GM23338 (cell line): ENCODE data around the gene CDC25B. TPM values are rescaled to one million over a fixed set of nuclear protein-coding genes. Genes with fewer than 3 reads are reported as not detected.

Source experiments
- ATAC-seq: fragments of 200-7000 bp; cut with Tn5 transposase; 3 replicates; pipeline ENCODE4 v1.9.1; 2020
- DNase-seq: peaks from one replicate; pipeline ENCODE4 v3.0.0-alpha.2; 2015; ENCODE audit warnings: low spot score
- H2AFZ ChIP-seq: fragments of 200-600 bp; sonication (generic); 2 replicates; pipeline ENCODE4 v1.8.0; 2016; ENCODE audit warnings: antibody characterized with exemption, mild to moderate bottlenecking, moderate library complexity
- H3F3A ChIP-seq: fragments of 200-600 bp; sonication (generic); replicated peaks from 2 replicates; pipeline ENCODE4 v1.8.0; 2017; ENCODE audit warnings: antibody characterized with exemption, mixed run types, low read depth
- H3K27ac ChIP-seq: fragments of 200-600 bp; sonication (generic); 2 replicates; pipeline ENCODE4 v1.6.1; 2016; ENCODE audit warnings: low read depth
- H3K27me3 ChIP-seq: fragments of 200-600 bp; sonication (generic); 2 replicates; pipeline ENCODE4 v1.8.0; 2016; ENCODE audit warnings: mild to moderate bottlenecking, mixed run types, moderate library complexity; ENCODE audit not compliant: insufficient read depth
- H3K36me3 ChIP-seq: fragments of 200-600 bp; sonication (generic); 2 replicates; pipeline ENCODE4 v1.8.0; 2016; ENCODE audit warnings: mild to moderate bottlenecking; ENCODE audit not compliant: insufficient read depth
- H3K4me1 ChIP-seq: fragments of 200-600 bp; sonication (generic); 2 replicates; pipeline ENCODE4 v1.8.0; 2016; ENCODE audit warnings: mild to moderate bottlenecking, moderate library complexity; ENCODE audit not compliant: insufficient read depth
- H3K4me2 ChIP-seq: fragments of 200-600 bp; sonication (generic); 2 replicates; pipeline ENCODE4 v1.7.1; 2017; ENCODE audit warnings: mixed run types
- H3K4me3 ChIP-seq: fragments of 200-600 bp; sonication (generic); 2 replicates; pipeline ENCODE4 v1.6.1; 2016; ENCODE audit warnings: mixed run types
- H3K79me2 ChIP-seq: fragments of 200-600 bp; sonication (generic); replicated peaks from 2 replicates; pipeline ENCODE4 v1.8.0; 2017; ENCODE audit warnings: mild to moderate bottlenecking; ENCODE audit not compliant: insufficient read depth
- H3K9me2 ChIP-seq: fragments of 200-600 bp; sonication (generic); 2 replicates; pipeline ENCODE4 v1.8.0; 2017; ENCODE audit not compliant: insufficient read depth
- H4K20me1 ChIP-seq: fragments of 200-600 bp; sonication (generic); replicated peaks from 2 replicates; pipeline ENCODE4 v1.8.0; 2017; ENCODE audit warnings: mild to moderate bottlenecking; ENCODE audit not compliant: insufficient read depth
- H3K27ac Mint-ChIP-seq: 2 replicates; pipeline ENCODE4 v1.8.0; 2020; ENCODE audit warnings: inconsistent platforms, mild to moderate bottlenecking, moderate library complexity, mixed read lengths
- H3K27me3 Mint-ChIP-seq: 3 replicates; pipeline ENCODE4 v1.8.0; 2022; ENCODE audit warnings: low read depth, mild to moderate bottlenecking, moderate library complexity, mixed read lengths, inconsistent platforms; ENCODE audit not compliant: insufficient read depth, poor library complexity
- H3K36me3 Mint-ChIP-seq: 3 replicates; pipeline ENCODE4 v1.8.0; 2021; ENCODE audit warnings: low read depth, mild to moderate bottlenecking, inconsistent platforms, moderate library complexity, mixed read lengths
- H3K4me1 Mint-ChIP-seq: 3 replicates; pipeline ENCODE4 v1.8.0; 2020; ENCODE audit warnings: mild to moderate bottlenecking, inconsistent platforms, mixed read lengths
- H3K4me3 Mint-ChIP-seq: 3 replicates; pipeline ENCODE4 v1.8.0; 2021; ENCODE audit warnings: moderate library complexity, mild to moderate bottlenecking, inconsistent platforms, mixed read lengths
- H3K9me3 Mint-ChIP-seq: 3 replicates; pipeline ENCODE4 v1.8.0; 2020; ENCODE audit warnings: moderate library complexity, mild to moderate bottlenecking, inconsistent platforms, mixed read lengths
- CREB1 ChIP-seq: fragments of 250-450 bp; sonication (Bioruptor Pico); IDR thresholded peaks from 2 replicates; pipeline ENCODE4 v1.5.0; 2020; ENCODE audit warnings: low read depth, mild to moderate bottlenecking, moderate library complexity
- ETS1 ChIP-seq: IDR thresholded peaks from 2 replicates; pipeline ENCODE4 v1.6.1; 2016; ENCODE audit warnings: antibody characterized with exemption
- EZH2 ChIP-seq: fragments of 200-600 bp; sonication (generic); IDR thresholded peaks from one replicate; pipeline ENCODE4 v1.8.0; 2017; ENCODE audit warnings: antibody characterized with exemption, mild to moderate bottlenecking, low read depth; ENCODE audit not compliant: unreplicated experiment
- EZH2phosphoT487 ChIP-seq: fragments of 200-600 bp; sonication (generic); IDR thresholded peaks from one replicate; pipeline ENCODE4 v1.8.1; 2018; ENCODE audit warnings: antibody characterized with exemption; ENCODE audit not compliant: unreplicated experiment
- NANOG ChIP-seq: IDR thresholded peaks from 2 replicates; pipeline ENCODE4 v1.6.1; 2016; ENCODE audit warnings: antibody characterized with exemption, borderline replicate concordance
- POLR2AphosphoS5 ChIP-seq: IDR thresholded peaks from 2 replicates; pipeline ENCODE4 v1.6.1; 2016; ENCODE audit warnings: antibody characterized with exemption, low read depth
- ZNF114 ChIP-seq: fragments of 250-450 bp; sonication (Bioruptor Pico); IDR thresholded peaks from 2 replicates; pipeline ENCODE4 v1.5.0; 2020; ENCODE audit warnings: mild to moderate bottlenecking, moderate library complexity
- ZNF462 ChIP-seq: fragments of 250-450 bp; sonication (Bioruptor Pico); IDR thresholded peaks from 2 replicates; pipeline ENCODE4 v1.5.0; 2020; ENCODE audit warnings: mild to moderate bottlenecking, moderate library complexity
- polyA plus RNA-seq: library from polyadenylated mRNA; unstranded; fragments of >200 nt; fragmentation: Nextera tagmentation; extraction: Ambion mirVana; gene quantifications from 2 replicates; pipeline ENCODE4 v1.2.1, GENCODE V29; 2016
- total RNA-seq: library from RNA; depleted of rRNA; stranded (reverse); fragments of >200 nt; shearing (Covaris generic); gene quantifications from 2 replicates; pipeline ENCODE4 v1.2.3, GENCODE V29; 2014
- TF ChIP-seq, protein P1 (sequence below): IDR thresholded peaks from one replicate; pipeline ENCODE4 v1.6.1; 2018; ENCODE audit warnings: antibody characterized with exemption; ENCODE audit not compliant: unreplicated experiment

The CDC25B gene
- total and polyA plus RNA-seq, 2 experiments from 2014 or later: 10.5 to 33.0 TPM

- DNase-seq: peak; percentile 52
- H3K4me1 Mint-ChIP-seq: no peaks in the 10 kb centered on the region; the same call in 2 of the 3 replicates
- peaks cover 9% of the 10 kb centered on the region for H3K27me3 Mint-ChIP-seq
- H4K20me1 ChIP-seq: peaks cover 5% of the 10 kb centered on the region; the same call in 1 of the 2 replicates
- no peak overlapping the region for H3K4me3 Mint-ChIP-seq
- no peak overlapping the region for H3K27ac Mint-ChIP-seq
- ATAC-seq: peak; percentile 77
- no peaks in the 10 kb centered on the region for H3K79me2 ChIP-seq
- 0 out of 2 replicates have a peak, but pooled peaks cover 5% of the 10 kb centered on the region for H3F3A ChIP-seq
- no peak overlapping the region for H3K4me3 ChIP-seq
- no peaks in the 10 kb centered on the region; the same call in 1 of the 2 replicates for H3K36me3 ChIP-seq
- no peak for TF ChIP-seq POLR2AphosphoS5
- no peak for TF ChIP-seq EZH2phosphoT487
- no peak for TF ChIP-seq ZNF114 (CRISPR knock-in tag)
- no peak for TF ChIP-seq ZNF462 (CRISPR knock-in tag)
- no peak for TF ChIP-seq CREB1 (CRISPR knock-in tag)
- TF ChIP-seq ETS1: no peak
- TF ChIP-seq EZH2: no peak
- no peak for TF ChIP-seq NANOG
- TF ChIP-seq, protein P1, sequence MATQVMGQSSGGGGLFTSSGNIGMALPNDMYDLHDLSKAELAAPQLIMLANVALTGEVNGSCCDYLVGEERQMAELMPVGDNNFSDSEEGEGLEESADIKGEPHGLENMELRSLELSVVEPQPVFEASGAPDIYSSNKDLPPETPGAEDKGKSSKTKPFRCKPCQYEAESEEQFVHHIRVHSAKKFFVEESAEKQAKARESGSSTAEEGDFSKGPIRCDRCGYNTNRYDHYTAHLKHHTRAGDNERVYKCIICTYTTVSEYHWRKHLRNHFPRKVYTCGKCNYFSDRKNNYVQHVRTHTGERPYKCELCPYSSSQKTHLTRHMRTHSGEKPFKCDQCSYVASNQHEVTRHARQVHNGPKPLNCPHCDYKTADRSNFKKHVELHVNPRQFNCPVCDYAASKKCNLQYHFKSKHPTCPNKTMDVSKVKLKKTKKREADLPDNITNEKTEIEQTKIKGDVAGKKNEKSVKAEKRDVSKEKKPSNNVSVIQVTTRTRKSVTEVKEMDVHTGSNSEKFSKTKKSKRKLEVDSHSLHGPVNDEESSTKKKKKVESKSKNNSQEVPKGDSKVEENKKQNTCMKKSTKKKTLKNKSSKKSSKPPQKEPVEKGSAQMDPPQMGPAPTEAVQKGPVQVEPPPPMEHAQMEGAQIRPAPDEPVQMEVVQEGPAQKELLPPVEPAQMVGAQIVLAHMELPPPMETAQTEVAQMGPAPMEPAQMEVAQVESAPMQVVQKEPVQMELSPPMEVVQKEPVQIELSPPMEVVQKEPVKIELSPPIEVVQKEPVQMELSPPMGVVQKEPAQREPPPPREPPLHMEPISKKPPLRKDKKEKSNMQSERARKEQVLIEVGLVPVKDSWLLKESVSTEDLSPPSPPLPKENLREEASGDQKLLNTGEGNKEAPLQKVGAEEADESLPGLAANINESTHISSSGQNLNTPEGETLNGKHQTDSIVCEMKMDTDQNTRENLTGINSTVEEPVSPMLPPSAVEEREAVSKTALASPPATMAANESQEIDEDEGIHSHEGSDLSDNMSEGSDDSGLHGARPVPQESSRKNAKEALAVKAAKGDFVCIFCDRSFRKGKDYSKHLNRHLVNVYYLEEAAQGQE: no peak
- no peaks in the 10 kb centered on the region for H3K4me1 ChIP-seq
- H3K27me3 ChIP-seq: no peaks in the 10 kb centered on the region
- peak overlapping the region; percentile 59; the same call in 1 of the 2 replicates for H3K27ac ChIP-seq
- H3K9me3 Mint-ChIP-seq: no peaks in the 10 kb centered on the region
- peaks cover 37% of the 10 kb centered on the region for H3K36me3 Mint-ChIP-seq
- H3K4me2 ChIP-seq: no peak overlapping the region
- H3K9me2 ChIP-seq: no peaks in the 10 kb centered on the region
- H2AFZ ChIP-seq: no peak overlapping the region
Observed at GRCh38 chr20:3854462-3854871, 58.4 kb downstream of the CDC25B start.
